Stimulated activated CD8-positive, alpha-beta memory T cell treated with anti-CD3 and anti-CD28 coated beads, Interleukin-15, amount 100 ng/mL, for 24 hours (primary cell): ENCODE data around the gene GRIN2A.

Source experiments
- DNase-seq: peaks from one replicate; pipeline ENCODE4 v3.0.0-alpha.2; 2020; ENCODE audit warnings: low read depth

Gene GRIN2A

GRCh38 chr16:10182222-10183053 is at the start of gene GRIN2A:
GRIN2A (minus strand) TSS chr16:10182428; CDS start chr16:10180411, 2,017 bp downstream.
- no peak for DNase-seq

- DNase-seq: no peak
Measured at GRCh38 chr16:10231563-10231962, 49.3 kb upstream of the GRIN2A start.

- no peak for DNase-seq
Measured at GRCh38 chr16:10228779-10229178, 46.6 kb upstream of the GRIN2A start.

- DNase-seq: no peak
Measured at GRCh38 chr16:10226987-10227306, 44.7 kb upstream of the GRIN2A start.

- DNase-seq: no peak
Measured at GRCh38 chr16:10226141-10226986, 44.1 kb upstream of the GRIN2A start.

GRCh38 chr16:10225653-10226052 is 43.4 kb upstream of the GRIN2A start:
- DNase-seq: no peak

- DNase-seq: no peak
Measured at GRCh38 chr16:10224850-10225249, 42.6 kb upstream of the GRIN2A start.

GRCh38 chr16:10220942-10221341 is 38.7 kb upstream of the GRIN2A start:
- no peak for DNase-seq

GRCh38 chr16:10219742-10220141 is 37.5 kb upstream of the GRIN2A start:
- no peak for DNase-seq

- no peak for DNase-seq
Measured at GRCh38 chr16:10218490-10219206, 36.4 kb upstream of the GRIN2A start.

- DNase-seq: no peak
Measured at GRCh38 chr16:10213748-10214147, 31.5 kb upstream of the GRIN2A start.

GRCh38 chr16:10210944-10211343 is 28.7 kb upstream of the GRIN2A start:
- no peak for DNase-seq

GRCh38 chr16:10206865-10207264 is 24.6 kb upstream of the GRIN2A start:
- no peak for DNase-seq

- DNase-seq: no peak
Measured at GRCh38 chr16:10206215-10206614, 24.0 kb upstream of the GRIN2A start.

- no peak for DNase-seq
Measured at GRCh38 chr16:10205688-10206087, 23.5 kb upstream of the GRIN2A start.

GRCh38 chr16:10202649-10203048 is 20.4 kb upstream of the GRIN2A start:
- no peak for DNase-seq

- no peak for DNase-seq
Measured at GRCh38 chr16:10200637-10201586, 18.7 kb upstream of the GRIN2A start.

- no peak for DNase-seq
Measured at GRCh38 chr16:10196999-10197398, 14.8 kb upstream of the GRIN2A start.

- no peak for DNase-seq
Measured at GRCh38 chr16:10191096-10191495, 8.9 kb upstream of the GRIN2A start.

- DNase-seq: no peak
Measured at GRCh38 chr16:10189861-10190390, 7.7 kb upstream of the GRIN2A start.

GRCh38 chr16:10188236-10188635 is 6.0 kb upstream of the GRIN2A start:
- DNase-seq: no peak
